ENCODE data around the gene TANGO2.

DNA sequence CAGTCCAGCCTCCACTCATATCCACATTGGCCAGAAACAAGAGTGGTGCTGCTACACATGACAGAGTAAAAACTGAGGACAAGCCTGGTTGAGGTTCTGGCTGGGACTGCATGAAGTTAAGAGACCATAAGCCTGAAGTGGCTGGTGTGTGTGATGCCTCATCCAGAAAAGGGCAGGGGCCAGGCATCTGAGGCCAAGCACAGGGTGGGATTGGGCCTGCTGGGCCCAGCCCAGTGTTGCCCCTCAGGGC is 29.6 kb upstream of the TANGO2 start:
- TF ChIP-seq POLR2A (IDR thresholded peaks at IDR 0.05) (no peak), POLR2AphosphoS5 (IDR thresholded peaks at IDR 0.05) (no peak)
- TF ChIP-seq, protein P1, sequence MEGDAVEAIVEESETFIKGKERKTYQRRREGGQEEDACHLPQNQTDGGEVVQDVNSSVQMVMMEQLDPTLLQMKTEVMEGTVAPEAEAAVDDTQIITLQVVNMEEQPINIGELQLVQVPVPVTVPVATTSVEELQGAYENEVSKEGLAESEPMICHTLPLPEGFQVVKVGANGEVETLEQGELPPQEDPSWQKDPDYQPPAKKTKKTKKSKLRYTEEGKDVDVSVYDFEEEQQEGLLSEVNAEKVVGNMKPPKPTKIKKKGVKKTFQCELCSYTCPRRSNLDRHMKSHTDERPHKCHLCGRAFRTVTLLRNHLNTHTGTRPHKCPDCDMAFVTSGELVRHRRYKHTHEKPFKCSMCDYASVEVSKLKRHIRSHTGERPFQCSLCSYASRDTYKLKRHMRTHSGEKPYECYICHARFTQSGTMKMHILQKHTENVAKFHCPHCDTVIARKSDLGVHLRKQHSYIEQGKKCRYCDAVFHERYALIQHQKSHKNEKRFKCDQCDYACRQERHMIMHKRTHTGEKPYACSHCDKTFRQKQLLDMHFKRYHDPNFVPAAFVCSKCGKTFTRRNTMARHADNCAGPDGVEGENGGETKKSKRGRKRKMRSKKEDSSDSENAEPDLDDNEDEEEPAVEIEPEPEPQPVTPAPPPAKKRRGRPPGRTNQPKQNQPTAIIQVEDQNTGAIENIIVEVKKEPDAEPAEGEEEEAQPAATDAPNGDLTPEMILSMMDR (IDR thresholded peaks at IDR 0.05 in 8 of 11, conservative IDR thresholded peaks at IDR 0.05 in 3 of 11) = no peak
